ENCODE data around the gene NQO2. TPM values are rescaled to one million over a fixed set of nuclear protein-coding genes. Genes with fewer than 3 reads are reported as not detected.
"Not testable (repeated sequence)": the region's sequence is repeated elsewhere in the genome, so short reads cannot be mapped to it uniquely, and the experiment has no call there.

NQO2 gene
- total RNA-seq, 1 donor from 2014 or later, result 21.5 TPM

GRCh38 chr6:3001146-3001772, 1.6 kb downstream of the NQO2 start:
- no peak overlapping the region for H3K27ac Mint-ChIP-seq (ENCODE audit: unreplicated experiment)

GRCh38 chr6:3001773-3002293, 2.1 kb downstream of the NQO2 start:
- H3K4me3 Mint-ChIP-seq, result peak overlapping the region; percentile 83
- peaks cover 24% of the 10 kb centered on the region for H3K4me1 Mint-ChIP-seq
- no peaks in the 10 kb centered on the region for H3K9me3 Mint-ChIP-seq
- TF ChIP-seq CTCF (conservative IDR thresholded peaks at IDR 0.05), result peak; percentile 70
- H3K36me3 Mint-ChIP-seq (ENCODE audit: low read depth), result peaks cover 7% of the 10 kb centered on the region
- peak overlapping the region; percentile 13 for H3K27ac Mint-ChIP-seq (ENCODE audit: unreplicated experiment)
- peaks cover 6% of the 10 kb centered on the region for H3K27me3 Mint-ChIP-seq (ENCODE audit: low read depth)
- DNase-seq (ENCODE audit: low read depth, low spot score), result no peak

More at GRCh38 chr6:3001146-3001772, 1.6 kb downstream of the NQO2 start:
- DNase-seq (ENCODE audit: low read depth, low spot score), result no peak
- H3K27me3 Mint-ChIP-seq (ENCODE audit: low read depth), result peaks cover 6% of the 10 kb centered on the region
- TF ChIP-seq CTCF (conservative IDR thresholded peaks at IDR 0.05), result no peak
- peak overlapping the region; percentile 94 for H3K4me3 Mint-ChIP-seq
- no peaks in the 10 kb centered on the region for H3K9me3 Mint-ChIP-seq
- peaks cover 24% of the 10 kb centered on the region for H3K4me1 Mint-ChIP-seq
- H3K36me3 Mint-ChIP-seq (ENCODE audit: low read depth), result peaks cover 4% of the 10 kb centered on the region

GRCh38 chr6:3003226-3003625, 3.5 kb downstream of the NQO2 start:
- Mint-ChIP-seq H3K4me3 (peak overlapping the region; percentile 58), H3K4me1 (peaks cover 21% of the 10 kb centered on the region), H3K36me3 (ENCODE audit: low read depth) (peaks cover 14% of the 10 kb centered on the region)
- not testable (repeated sequence) for H3K27me3 Mint-ChIP-seq (ENCODE audit: low read depth); H3K9me3 Mint-ChIP-seq; H3K27ac Mint-ChIP-seq (ENCODE audit: unreplicated experiment); DNase-seq (ENCODE audit: low read depth, low spot score)

- TF ChIP-seq CTCF (conservative IDR thresholded peaks at IDR 0.05), result no peak
- Mint-ChIP-seq H3K4me3 (no peak overlapping the region), H3K36me3 (ENCODE audit: low read depth) (peaks cover 28% of the 10 kb centered on the region), H3K27ac (ENCODE audit: unreplicated experiment) (no peak overlapping the region), H3K27me3 (ENCODE audit: low read depth) (peaks cover 2% of the 10 kb centered on the region), H3K9me3 (peaks cover 2% of the 10 kb centered on the region), H3K4me1 (peaks cover 25% of the 10 kb centered on the region)
- DNase-seq (ENCODE audit: low read depth, low spot score), result no peak
Measured at GRCh38 chr6:3005077-3005476, 5.4 kb downstream of the NQO2 start.

- Mint-ChIP-seq H3K4me1 (peaks cover 25% of the 10 kb centered on the region), H3K4me3 (no peak overlapping the region), H3K9me3 (peaks cover 5% of the 10 kb centered on the region), H3K27me3 (ENCODE audit: low read depth) (no peaks in the 10 kb centered on the region), H3K27ac (ENCODE audit: unreplicated experiment) (no peak overlapping the region), H3K36me3 (ENCODE audit: low read depth) (peaks cover 36% of the 10 kb centered on the region)
- no peak for DNase-seq (ENCODE audit: low read depth, low spot score)
- no peak for TF ChIP-seq CTCF (conservative IDR thresholded peaks at IDR 0.05)
Measured at GRCh38 chr6:3005874-3006273, 6.2 kb downstream of the NQO2 start.

GRCh38 chr6:3006476-3006875, 6.8 kb downstream of the NQO2 start:
- peaks cover 42% of the 10 kb centered on the region for H3K36me3 Mint-ChIP-seq (ENCODE audit: low read depth)
- peaks cover 11% of the 10 kb centered on the region for H3K9me3 Mint-ChIP-seq
- no peaks in the 10 kb centered on the region for H3K27me3 Mint-ChIP-seq (ENCODE audit: low read depth)
- H3K4me1 Mint-ChIP-seq, result peaks cover 25% of the 10 kb centered on the region
- no peak overlapping the region for H3K27ac Mint-ChIP-seq (ENCODE audit: unreplicated experiment)
- TF ChIP-seq CTCF (conservative IDR thresholded peaks at IDR 0.05), result no peak
- DNase-seq (ENCODE audit: low read depth, low spot score), result no peak
- no peak overlapping the region for H3K4me3 Mint-ChIP-seq

Data from neural crest cell (in vitro differentiated cells).